Esophagus muscularis mucosa (tissue), 4 donors: ENCODE measurements around the gene XYLT1. TPM values are rescaled to one million over a fixed set of nuclear protein-coding genes. Genes with fewer than 3 reads are reported as not detected.
"Not testable (repeated sequence)": the region's sequence is repeated elsewhere in the genome, so short reads cannot be mapped to it uniquely, and the experiment has no call there.

ENCODE experiments used
- DNase-seq: peaks from one replicate; pipeline ENCODE4 v3.0.0-alpha.2; 2017; ENCODE audit errors: extremely low spot score
- H3K27ac ChIP-seq, 4 donors: fragments of 200-600 bp; sonication (generic); replicated peaks in 1 of 4; 1 replicate in 3 of 4; 2 replicates in 1 of 4; pipeline ENCODE4 v1.5.1; 2016 to 2019; ENCODE audit warnings: mild to moderate bottlenecking in 1 of 4
- H3K27me3 ChIP-seq, 4 donors: fragments of 200-600 bp; sonication (generic); one replicate each; pipeline versions ENCODE4 v1.5.1 to v1.6.0; 2016 to 2019
- H3K36me3 ChIP-seq, 4 donors: fragments of 200-600 bp; sonication (generic); one replicate each; pipeline ENCODE4 v1.5.1; 2016 to 2019
- H3K4me1 ChIP-seq, 4 donors: fragments of 200-600 bp; sonication (generic); one replicate each; pipeline ENCODE4 v1.5.1; 2016 to 2019
- H3K4me3 ChIP-seq, 4 donors: fragments of 200-600 bp; sonication (generic); 1 replicate in 2 of 4; 2 replicates in 2 of 4; pipeline ENCODE4 v1.5.1; 2016 to 2019; ENCODE audit warnings: mild to moderate bottlenecking in 4 of 4, moderate library complexity in 1 of 4
- H3K9me3 ChIP-seq, 4 donors: fragments of 200-600 bp; sonication (generic); 1 replicate in 3 of 4; 2 replicates in 1 of 4; pipeline ENCODE4 v1.5.1; 2016 to 2019
- EP300 ChIP-seq: sonication (generic); formaldehyde crosslinking; IDR thresholded peaks from one replicate; pipeline ENCODE4 v1.6.1; 2017; ENCODE audit warnings: antibody characterized with exemption
- POLR2A ChIP-seq: fragments of 450-650 bp; IDR thresholded peaks from one replicate; pipeline ENCODE4 v1.6.1; 2017; ENCODE audit warnings: antibody characterized with exemption, moderate library complexity, mild to moderate bottlenecking, low read depth
- POLR2AphosphoS5 ChIP-seq, 2 donors: sonication (generic); formaldehyde crosslinking; IDR thresholded peaks; one replicate each; pipeline ENCODE4 v1.6.1; 2017; ENCODE audit warnings: antibody characterized with exemption in 2 of 2
- whole genome bisulfite sequencing: methylation state at CpG from one replicate; pipeline ENCODE4 v1.1.5; 2018; 5-methylcytosine and 5-hydroxymethylcytosine counted together
- intact Hi-C: fragments of 100-400 bp; cut with DNase I; formaldehyde crosslinking; loops from one replicate; pipeline ENCODE4 v1.15.1; 2023
- total RNA-seq, 4 donors: library from RNA; depleted of rRNA; stranded (reverse); fragments of >200 nt; gene quantifications; one replicate each; pipeline versions ENCODE4 v1.1.0 to v1.2.1, GENCODE V29; 2016
- TF ChIP-seq, protein P1 (sequence below), 3 experiments: fragments of 200-600 bp in 2 of 3; fragments of 450-650 bp in 1 of 3; sonication (generic) in 2 of 3; IDR thresholded peaks; one replicate each; pipeline ENCODE4 v1.5.1; 2017 to 2019; ENCODE audit warnings: antibody characterized with exemption in 3 of 3, mild to moderate bottlenecking in 2 of 3, moderate library complexity in 1 of 3

The XYLT1 gene
- total RNA-seq, 4 donors from 2014 or later: 25.2 to 57.1 (median 33.5) TPM

DNA sequence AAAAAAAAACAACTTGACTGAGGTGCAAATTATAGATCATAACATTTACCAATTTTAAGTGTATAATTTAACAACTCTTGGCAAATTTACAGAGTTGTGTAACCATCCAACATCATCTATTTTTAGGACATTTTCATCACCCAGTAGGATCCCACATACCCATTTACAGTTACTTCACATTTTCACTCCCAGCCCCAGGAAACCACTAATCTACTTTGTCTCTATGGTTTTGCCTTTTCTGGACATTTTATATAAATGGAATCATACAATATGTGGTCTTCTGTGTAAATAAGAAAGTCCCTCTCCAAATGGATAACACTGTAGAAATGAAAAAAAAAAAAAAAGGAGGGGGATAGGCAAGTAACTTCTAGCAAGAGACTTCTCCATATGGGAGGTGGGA, 26.1 kb upstream of the XYLT1 start:
- no peaks in the 10 kb centered on the region for H3K36me3 ChIP-seq
- intact Hi-C loops: no loop called here
- H3K27me3 ChIP-seq: no peaks in the 10 kb centered on the region
- H3K4me1 ChIP-seq: peaks cover 0 to 11% (median 4%) of the 10 kb centered on the region in 4 donors
- H3K9me3 ChIP-seq: no peaks in the 10 kb centered on the region
- TF ChIP-seq EP300 (no peak), POLR2A (no peak), POLR2AphosphoS5 (IDR thresholded peaks at IDR 0.05) (no peak)
- TF ChIP-seq, protein P1, sequence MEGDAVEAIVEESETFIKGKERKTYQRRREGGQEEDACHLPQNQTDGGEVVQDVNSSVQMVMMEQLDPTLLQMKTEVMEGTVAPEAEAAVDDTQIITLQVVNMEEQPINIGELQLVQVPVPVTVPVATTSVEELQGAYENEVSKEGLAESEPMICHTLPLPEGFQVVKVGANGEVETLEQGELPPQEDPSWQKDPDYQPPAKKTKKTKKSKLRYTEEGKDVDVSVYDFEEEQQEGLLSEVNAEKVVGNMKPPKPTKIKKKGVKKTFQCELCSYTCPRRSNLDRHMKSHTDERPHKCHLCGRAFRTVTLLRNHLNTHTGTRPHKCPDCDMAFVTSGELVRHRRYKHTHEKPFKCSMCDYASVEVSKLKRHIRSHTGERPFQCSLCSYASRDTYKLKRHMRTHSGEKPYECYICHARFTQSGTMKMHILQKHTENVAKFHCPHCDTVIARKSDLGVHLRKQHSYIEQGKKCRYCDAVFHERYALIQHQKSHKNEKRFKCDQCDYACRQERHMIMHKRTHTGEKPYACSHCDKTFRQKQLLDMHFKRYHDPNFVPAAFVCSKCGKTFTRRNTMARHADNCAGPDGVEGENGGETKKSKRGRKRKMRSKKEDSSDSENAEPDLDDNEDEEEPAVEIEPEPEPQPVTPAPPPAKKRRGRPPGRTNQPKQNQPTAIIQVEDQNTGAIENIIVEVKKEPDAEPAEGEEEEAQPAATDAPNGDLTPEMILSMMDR (IDR thresholded peaks at IDR 0.05): no peak
- H3K27ac ChIP-seq: no peak overlapping the region
- DNase-seq: no peak
- no peak overlapping the region for H3K4me3 ChIP-seq

DNA sequence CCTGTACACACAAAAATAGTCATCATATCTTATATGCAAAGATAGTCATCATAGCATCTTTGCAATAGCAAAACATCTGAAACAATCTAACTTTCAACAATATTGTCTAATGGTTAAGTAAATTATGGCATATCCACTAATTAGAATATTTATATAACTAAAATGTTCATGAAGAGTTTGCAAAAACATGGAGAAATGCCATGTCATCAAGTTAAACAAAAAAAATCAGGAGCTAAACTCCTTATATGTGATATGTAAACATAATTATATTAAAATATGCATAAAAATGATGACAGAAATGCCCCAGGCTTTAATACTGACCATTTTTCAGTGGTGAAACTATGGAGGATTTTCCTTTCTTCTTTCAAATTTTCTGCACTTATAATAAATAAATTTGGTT, 22.3 kb upstream of the XYLT1 start:
- H3K4me3 ChIP-seq: no peak overlapping the region
- H3K27me3 ChIP-seq: no peaks in the 10 kb centered on the region
- TF ChIP-seq EP300 (no peak), POLR2A (no peak), POLR2AphosphoS5 (IDR thresholded peaks at IDR 0.05) (no peak)
- TF ChIP-seq, protein P1 (IDR thresholded peaks at IDR 0.05): no peak
- H3K4me1 ChIP-seq: peaks cover 0 to 8% (median 4%) of the 10 kb centered on the region in 4 donors
- no peaks in the 10 kb centered on the region for H3K9me3 ChIP-seq
- intact Hi-C loops: no loop called here
- no peaks in the 10 kb centered on the region for H3K36me3 ChIP-seq
- no peak overlapping the region for H3K27ac ChIP-seq
- no peak for DNase-seq

DNA sequence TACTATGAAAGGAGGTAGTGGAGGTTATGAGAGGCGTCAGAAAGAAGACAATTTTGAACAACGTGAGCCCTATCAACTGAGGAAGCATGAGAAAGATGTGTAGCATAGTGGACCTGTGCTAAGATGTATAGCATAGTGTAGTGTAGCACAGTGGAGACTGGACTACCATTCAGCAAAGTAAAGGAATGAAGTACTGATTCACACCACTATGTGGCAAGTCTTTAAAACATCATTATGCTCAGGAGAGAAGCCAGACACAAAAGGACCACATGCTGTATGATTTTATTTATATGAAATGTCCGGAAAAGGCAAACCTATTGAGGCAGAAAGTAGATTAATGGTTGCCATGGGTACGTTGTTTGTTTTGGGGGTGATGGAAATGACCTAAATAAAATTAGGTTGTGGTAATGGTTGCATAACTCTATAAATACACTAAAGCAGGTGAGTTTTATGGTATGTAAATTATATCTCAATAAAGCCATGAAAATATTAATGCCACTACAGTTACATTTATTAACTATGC, 20.4 kb upstream of the XYLT1 start:
- H3K36me3 ChIP-seq: no peaks in the 10 kb centered on the region
- no peak overlapping the region for H3K27ac ChIP-seq
- TF ChIP-seq POLR2A (no peak), EP300 (no peak), POLR2AphosphoS5 (IDR thresholded peaks at IDR 0.05) (no peak)
- TF ChIP-seq, protein P1 (IDR thresholded peaks at IDR 0.05): no peak
- H3K9me3 ChIP-seq: no peaks in the 10 kb centered on the region
- H3K27me3 ChIP-seq: no peaks in the 10 kb centered on the region
- DNase-seq: no peak
- no peaks in the 10 kb centered on the region for H3K4me1 ChIP-seq
- intact Hi-C loops: no loop called here
- whole genome bisulfite sequencing: 72% methylated on average over 4 of the region's 4 CpGs
- no peak overlapping the region for H3K4me3 ChIP-seq

DNA sequence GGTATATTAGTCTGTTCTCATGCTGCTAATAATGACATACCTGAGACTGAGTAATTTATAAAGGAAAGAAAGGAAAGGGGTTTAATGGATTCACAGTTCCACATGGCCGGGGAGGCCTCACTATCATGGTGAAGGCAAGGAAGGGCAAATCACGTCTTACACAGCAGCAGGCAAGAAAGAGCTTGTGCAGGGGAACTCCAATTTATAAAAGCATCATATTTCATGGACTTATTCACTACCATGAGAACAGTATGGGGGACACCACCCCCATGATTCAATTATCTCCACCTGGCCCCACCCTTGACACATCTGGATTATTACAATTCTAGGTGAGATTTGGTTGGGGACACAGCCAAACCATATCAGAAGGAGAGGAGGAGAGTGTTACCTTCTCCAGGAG, 17.7 kb upstream of the XYLT1 start:
- Histone ChIP-seq H3K36me3 (no peaks in the 10 kb centered on the region), H3K9me3 (no peaks in the 10 kb centered on the region), H3K4me1 (no peaks in the 10 kb centered on the region), H3K4me3 (no peak overlapping the region), H3K27me3 (peaks cover 0 to 6% (median 0%) of the 10 kb centered on the region in 4 donors), H3K27ac (no peak overlapping the region)
- intact Hi-C loops: no loop called here
- DNase-seq: no peak
- WGBS: 92% methylated on average over 2 of the region's 2 CpGs
- TF ChIP-seq EP300: no peak
- no peak for TF ChIP-seq POLR2A
- no peak for TF ChIP-seq POLR2AphosphoS5 (IDR thresholded peaks at IDR 0.05)
- TF ChIP-seq, protein P1 (IDR thresholded peaks at IDR 0.05): no peak

DNA sequence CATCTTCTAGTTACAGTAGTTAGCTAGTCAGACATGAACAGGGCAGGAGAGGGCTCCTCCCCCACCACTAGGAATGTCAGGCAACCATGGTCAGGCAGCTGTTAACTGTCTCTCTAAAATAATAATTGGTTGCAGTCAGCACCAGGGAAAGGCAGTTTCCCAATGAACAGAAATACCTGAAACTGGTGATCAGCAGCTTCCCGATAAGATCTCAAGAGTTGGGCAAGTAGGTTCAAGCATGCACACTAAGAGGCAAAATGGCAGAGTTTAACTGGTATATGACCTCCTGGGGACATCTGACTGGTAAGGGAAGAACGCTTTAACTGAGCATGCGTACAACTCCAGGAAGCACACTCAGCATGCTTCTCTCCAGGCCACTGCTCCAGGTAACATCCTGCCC, 12.6 kb upstream of the XYLT1 start:
- Histone ChIP-seq H3K9me3 (no peaks in the 10 kb centered on the region), H3K27ac (no peak overlapping the region), H3K4me1 (no peaks in the 10 kb centered on the region), H3K27me3 (peaks cover 0 to 15% (median 0%) of the 10 kb centered on the region in 4 donors), H3K36me3 (no peaks in the 10 kb centered on the region), H3K4me3 (no peak overlapping the region)
- DNase-seq: no peak
- 94% methylated on average over 3 of the region's 3 CpGs for WGBS
- intact Hi-C loops: no loop called here
- TF ChIP-seq POLR2AphosphoS5 (IDR thresholded peaks at IDR 0.05): no peak
- TF ChIP-seq POLR2A: no peak
- no peak for TF ChIP-seq EP300
- TF ChIP-seq, protein P1 (IDR thresholded peaks at IDR 0.05): no peak

DNA sequence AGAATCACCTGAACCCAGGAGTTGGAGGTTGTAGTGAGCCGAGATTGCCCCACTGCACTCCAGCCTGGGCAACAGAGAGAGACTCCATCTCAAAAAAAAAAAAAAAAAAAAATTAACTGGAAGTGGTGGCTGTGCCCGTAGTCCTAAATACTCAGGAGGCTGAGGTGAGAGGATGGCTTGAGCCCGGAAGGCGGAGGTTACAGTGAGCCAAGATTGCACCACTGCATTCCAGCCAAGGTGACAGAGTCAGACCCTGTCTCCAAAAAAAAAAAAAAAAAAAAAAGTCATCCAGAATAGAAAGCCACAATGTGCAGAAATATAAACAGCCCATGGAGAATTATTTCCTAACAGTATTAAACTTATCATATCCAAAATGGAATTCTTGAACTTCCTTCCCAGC, 11.6 kb upstream of the XYLT1 start:
- H3K36me3 ChIP-seq, H3K4me1 ChIP-seq, H3K4me3 ChIP-seq, DNase-seq, H3K27ac ChIP-seq, H3K9me3 ChIP-seq, intact Hi-C loops: not testable (repeated sequence)
- WGBS: 91% methylated on average over 4 of the region's 4 CpGs
- H3K27me3 ChIP-seq: peaks cover 0 to 15% (median 0%) of the 10 kb centered on the region in 4 donors
